ENCODE measurements around the gene HOXB4. TPM values are rescaled to one million over a fixed set of nuclear protein-coding genes. Genes with fewer than 3 reads are reported as not detected.

The HOXB4 gene
- total and polyA plus RNA-seq, 5 donors from 2014 or later = 0.16 to 2.9 (median 0.18) TPM; not detected in 2

GRCh38 chr17:48548523-48549280 is 29.4 kb downstream of the HOXB4 start:
- Histone ChIP-seq H3K27me3 (ENCODE audit: control insufficient read depth, insufficient read depth, low read length) (peaks cover 3% of the 10 kb centered on the region), H3K4me3 (ENCODE audit: low read depth, low read length) (peak overlapping the region; percentile 67), H3K4me1 (ENCODE audit: control insufficient read depth, insufficient read depth, low read length, poor library complexity, severe bottlenecking) (peaks cover 44% of the 10 kb centered on the region), H3K9me3 (ENCODE audit: control insufficient read depth in 2 of 2, low read length in 2 of 2) (no peaks in the 10 kb centered on the region), H3K27ac (ENCODE audit: insufficient read depth, low read length, poor library complexity, severe bottlenecking) (peak overlapping the region; percentile 86), H3K36me3 (ENCODE audit: control insufficient read depth, insufficient read depth, low read length) (no peaks in the 10 kb centered on the region)
- peaks cover 34% of the 10 kb centered on the region for H3K27me3 Mint-ChIP-seq
- ATAC-seq (ENCODE audit: low read depth in 2 of 2) = peak in 1 of 2 donors; percentile 12
- peaks cover 4% of the 10 kb centered on the region for H3K36me3 Mint-ChIP-seq
- no peaks in the 10 kb centered on the region for H3K9me3 Mint-ChIP-seq
- no peak for DNase-seq
- peak overlapping the region; percentile 90 to 97 (median 96) for H3K27ac Mint-ChIP-seq
- H3K4me3 Mint-ChIP-seq = peak overlapping the region; percentile 17 to 99 (median 87)
- peaks cover 7 to 43% (median 25%) of the 10 kb centered on the region in 4 donors for H3K4me1 Mint-ChIP-seq

GRCh38 chr17:48547808-48548522 is 30.2 kb downstream of the HOXB4 start:
- peak overlapping the region; percentile 71 for H3K4me3 ChIP-seq (ENCODE audit: low read depth, low read length)
- H3K27ac Mint-ChIP-seq = peak overlapping the region; percentile 90 to 97 (median 96)
- peaks cover 35% of the 10 kb centered on the region for H3K27me3 Mint-ChIP-seq
- H3K27me3 ChIP-seq (ENCODE audit: control insufficient read depth, insufficient read depth, low read length) = peaks cover 3% of the 10 kb centered on the region
- H3K4me1 Mint-ChIP-seq = peaks cover 7 to 43% (median 25%) of the 10 kb centered on the region in 4 donors
- H3K4me1 ChIP-seq (ENCODE audit: control insufficient read depth, insufficient read depth, low read length, poor library complexity, severe bottlenecking) = peaks cover 46% of the 10 kb centered on the region
- peak overlapping the region; percentile 81 to 99 (median 87) for H3K4me3 Mint-ChIP-seq
- no peaks in the 10 kb centered on the region for H3K9me3 ChIP-seq (ENCODE audit: control insufficient read depth in 2 of 2, low read length in 2 of 2)
- ATAC-seq (ENCODE audit: low read depth in 2 of 2) (peak in 1 of 2 donors; percentile 36), DNase-seq (peak; percentile 42 to 83 (median 45))
- H3K27ac ChIP-seq (ENCODE audit: insufficient read depth, low read length, poor library complexity, severe bottlenecking) = peak overlapping the region; percentile 86
- H3K36me3 Mint-ChIP-seq = peaks cover 4% of the 10 kb centered on the region
- no peaks in the 10 kb centered on the region for H3K9me3 Mint-ChIP-seq
- no peaks in the 10 kb centered on the region for H3K36me3 ChIP-seq (ENCODE audit: control insufficient read depth, insufficient read depth, low read length)

- DNase-seq = peak in 1 of 3 donors; percentile 34
- Histone ChIP-seq H3K27me3 (ENCODE audit: control insufficient read depth, insufficient read depth, low read length) (peaks cover 3% of the 10 kb centered on the region), H3K36me3 (ENCODE audit: control insufficient read depth, insufficient read depth, low read length) (no peaks in the 10 kb centered on the region), H3K9me3 (ENCODE audit: control insufficient read depth in 2 of 2, low read length in 2 of 2) (no peaks in the 10 kb centered on the region), H3K27ac (ENCODE audit: insufficient read depth, low read length, poor library complexity, severe bottlenecking) (peak overlapping the region; percentile 86), H3K4me3 (ENCODE audit: low read depth, low read length) (peak overlapping the region; percentile 71), H3K4me1 (ENCODE audit: control insufficient read depth, insufficient read depth, low read length, poor library complexity, severe bottlenecking) (peaks cover 49% of the 10 kb centered on the region)
- peaks cover 7 to 48% (median 27%) of the 10 kb centered on the region in 4 donors for H3K4me1 Mint-ChIP-seq
- H3K9me3 Mint-ChIP-seq = no peaks in the 10 kb centered on the region
- peak overlapping the region; percentile 83 to 99 (median 95) for H3K4me3 Mint-ChIP-seq
- H3K36me3 Mint-ChIP-seq = peaks cover 8% of the 10 kb centered on the region
- peak overlapping the region; percentile 90 to 97 (median 96) for H3K27ac Mint-ChIP-seq
- ATAC-seq (ENCODE audit: low read depth in 2 of 2) = no peak
- H3K27me3 Mint-ChIP-seq = peaks cover 38% of the 10 kb centered on the region
These were observed 31.0 kb downstream of the HOXB4 start for GRCh38 chr17:48546924-48547807.

DNA sequence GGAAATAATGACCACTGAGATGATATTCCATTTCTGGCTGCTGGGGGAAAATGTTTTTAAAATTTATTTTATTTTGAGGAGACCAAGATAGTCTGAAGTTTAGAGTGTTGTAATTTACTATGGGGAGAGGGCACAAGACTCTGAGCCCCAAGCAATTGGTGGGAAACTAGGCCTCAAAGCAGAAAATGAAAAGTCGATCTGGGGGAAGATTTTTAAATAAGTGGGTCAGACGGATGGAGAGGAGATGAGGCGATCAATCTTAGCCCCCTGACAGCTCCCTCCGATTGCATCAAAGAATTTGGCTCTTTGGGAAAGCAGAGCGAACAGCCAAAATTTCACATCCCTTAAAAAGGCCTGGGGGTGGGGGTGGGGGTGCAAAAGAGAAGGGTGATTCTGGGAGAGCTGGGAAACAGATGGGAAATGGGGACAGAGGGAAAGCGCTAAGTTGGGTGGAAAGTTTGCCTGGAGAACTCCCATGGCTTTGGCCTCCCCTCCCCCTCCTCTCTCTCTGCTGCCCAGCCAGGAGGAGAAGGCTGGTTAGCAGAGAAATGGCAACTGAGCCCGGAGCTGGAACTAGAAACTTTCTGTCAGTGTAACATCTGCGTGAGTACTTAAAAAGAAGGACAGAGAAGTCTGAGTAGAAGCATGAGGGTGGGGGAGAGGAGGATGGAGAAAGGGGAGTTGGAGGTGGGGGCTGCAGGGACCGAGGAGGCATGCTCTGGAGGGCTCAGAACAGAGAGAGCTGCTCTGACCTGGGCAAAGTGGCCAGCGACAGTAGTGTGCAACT is 31.8 kb downstream of the HOXB4 start:
- ATAC-seq (ENCODE audit: low read depth in 2 of 2) (no peak), DNase-seq (no peak)
- peaks cover 49% of the 10 kb centered on the region for H3K4me1 ChIP-seq (ENCODE audit: control insufficient read depth, insufficient read depth, low read length, poor library complexity, severe bottlenecking)
- Mint-ChIP-seq H3K4me3 (peak overlapping the region; percentile 83 to 99 (median 95)), H3K9me3 (no peaks in the 10 kb centered on the region), H3K36me3 (peaks cover 11% of the 10 kb centered on the region), H3K27ac (peak overlapping the region; percentile 60 to 97 (median 96)), H3K4me1 (peaks cover 7 to 52% (median 27%) of the 10 kb centered on the region in 4 donors), H3K27me3 (peaks cover 43% of the 10 kb centered on the region)
- no peaks in the 10 kb centered on the region for H3K9me3 ChIP-seq (ENCODE audit: control insufficient read depth in 2 of 2, low read length in 2 of 2)
- H3K36me3 ChIP-seq (ENCODE audit: control insufficient read depth, insufficient read depth, low read length) = no peaks in the 10 kb centered on the region
- H3K27me3 ChIP-seq (ENCODE audit: control insufficient read depth, insufficient read depth, low read length) = peaks cover 3% of the 10 kb centered on the region
- peak overlapping the region; percentile 71 for H3K4me3 ChIP-seq (ENCODE audit: low read depth, low read length)
- H3K27ac ChIP-seq (ENCODE audit: insufficient read depth, low read length, poor library complexity, severe bottlenecking) = peak overlapping the region; percentile 86

DNA sequence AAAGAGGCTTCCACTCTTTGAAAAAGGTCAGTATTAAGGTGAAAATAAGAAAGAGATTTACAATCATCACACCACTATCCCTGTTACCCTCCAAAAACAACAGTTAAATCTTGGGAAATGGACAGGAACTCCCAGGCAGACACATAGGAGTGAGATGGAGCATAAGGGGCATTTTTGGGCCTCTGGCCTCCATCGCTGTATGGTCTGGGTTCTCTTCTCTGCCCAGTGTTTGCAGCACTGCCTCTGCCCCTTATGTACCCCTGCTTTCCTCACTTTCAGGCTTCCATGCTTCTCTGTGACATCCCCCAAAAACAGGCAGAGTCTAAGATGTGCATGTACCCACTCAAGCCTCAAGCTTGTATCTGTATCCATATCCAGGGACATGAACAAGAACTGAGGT is 32.6 kb downstream of the HOXB4 start:
- H3K9me3 ChIP-seq (ENCODE audit: control insufficient read depth in 2 of 2, low read length in 2 of 2) = no peaks in the 10 kb centered on the region
- peaks cover 43% of the 10 kb centered on the region for H3K27me3 Mint-ChIP-seq
- H3K27me3 ChIP-seq (ENCODE audit: control insufficient read depth, insufficient read depth, low read length) = peaks cover 3% of the 10 kb centered on the region
- no peaks in the 10 kb centered on the region for H3K9me3 Mint-ChIP-seq
- no peaks in the 10 kb centered on the region for H3K36me3 ChIP-seq (ENCODE audit: control insufficient read depth, insufficient read depth, low read length)
- H3K27ac Mint-ChIP-seq = peak overlapping the region; percentile 59 to 97 (median 85)
- H3K27ac ChIP-seq (ENCODE audit: insufficient read depth, low read length, poor library complexity, severe bottlenecking) = peak overlapping the region; percentile 86
- peaks cover 11% of the 10 kb centered on the region for H3K36me3 Mint-ChIP-seq
- peaks cover 10 to 57% (median 27%) of the 10 kb centered on the region in 4 donors for H3K4me1 Mint-ChIP-seq
- peak overlapping the region; percentile 59 for H3K4me3 ChIP-seq (ENCODE audit: low read depth, low read length)
- DNase-seq = no peak
- no peak for ATAC-seq (ENCODE audit: low read depth in 2 of 2)
- peaks cover 55% of the 10 kb centered on the region for H3K4me1 ChIP-seq (ENCODE audit: control insufficient read depth, insufficient read depth, low read length, poor library complexity, severe bottlenecking)
- H3K4me3 Mint-ChIP-seq = peak overlapping the region; percentile 91 to 99 (median 98)

GRCh38 chr17:48545022-48545375 is 33.2 kb downstream of the HOXB4 start, which contains the start of gene HOXB2:
HOXB2 (minus strand) TSS chr17:48545109; CDS start chr17:48544911, 198 bp downstream.
- Histone ChIP-seq H3K4me3 (ENCODE audit: low read depth, low read length) (peak within 1 kb of the TSS; percentile 94), H3K36me3 (ENCODE audit: control insufficient read depth, insufficient read depth, low read length) (no peaks in the 10 kb centered on the region), H3K4me1 (ENCODE audit: control insufficient read depth, insufficient read depth, low read length, poor library complexity, severe bottlenecking) (peaks cover 60% of the 10 kb centered on the region), H3K27me3 (ENCODE audit: control insufficient read depth, insufficient read depth, low read length) (peaks cover 3% of the 10 kb centered on the region), H3K9me3 (ENCODE audit: control insufficient read depth in 2 of 2, low read length in 2 of 2) (no peaks in the 10 kb centered on the region), H3K27ac (ENCODE audit: insufficient read depth, low read length, poor library complexity, severe bottlenecking) (peak within 1 kb of the TSS; percentile 86)
- peak within 1 kb of the TSS; percentile 94 to 97 (median 95) for H3K27ac Mint-ChIP-seq
- H3K27me3 Mint-ChIP-seq = peaks cover 47% of the 10 kb centered on the region
- peak within 1 kb of the TSS; percentile 91 to 99 (median 98) for H3K4me3 Mint-ChIP-seq
- DNase-seq (no peak), ATAC-seq (ENCODE audit: low read depth in 2 of 2) (no peak)
- no peaks in the 10 kb centered on the region for H3K9me3 Mint-ChIP-seq
- H3K4me1 Mint-ChIP-seq = peaks cover 10 to 62% (median 29%) of the 10 kb centered on the region in 4 donors
- peaks cover 11% of the 10 kb centered on the region for H3K36me3 Mint-ChIP-seq
